ENCODE data around the gene MYZAP.

DNA sequence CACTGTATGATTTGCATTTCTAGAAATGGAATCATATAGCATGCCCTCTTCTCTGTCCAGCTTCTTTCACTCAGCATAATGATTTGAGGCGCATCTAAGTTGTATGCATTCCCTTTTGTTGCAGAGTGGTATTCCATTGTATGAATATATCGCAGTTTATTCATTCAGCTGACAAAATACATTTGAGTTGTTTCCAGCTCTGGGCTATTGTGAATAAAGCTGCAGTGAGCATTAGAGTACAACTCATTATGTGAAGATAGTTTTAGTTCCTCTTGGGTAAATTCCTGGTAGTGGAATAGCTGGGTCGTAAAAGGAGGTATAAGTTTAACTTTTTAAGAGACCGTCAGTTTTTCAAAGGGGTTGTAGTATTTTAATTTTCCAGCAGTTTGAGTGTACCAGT is 76.3 kb downstream of the MYZAP start:
- TF ChIP-seq, protein P1, sequence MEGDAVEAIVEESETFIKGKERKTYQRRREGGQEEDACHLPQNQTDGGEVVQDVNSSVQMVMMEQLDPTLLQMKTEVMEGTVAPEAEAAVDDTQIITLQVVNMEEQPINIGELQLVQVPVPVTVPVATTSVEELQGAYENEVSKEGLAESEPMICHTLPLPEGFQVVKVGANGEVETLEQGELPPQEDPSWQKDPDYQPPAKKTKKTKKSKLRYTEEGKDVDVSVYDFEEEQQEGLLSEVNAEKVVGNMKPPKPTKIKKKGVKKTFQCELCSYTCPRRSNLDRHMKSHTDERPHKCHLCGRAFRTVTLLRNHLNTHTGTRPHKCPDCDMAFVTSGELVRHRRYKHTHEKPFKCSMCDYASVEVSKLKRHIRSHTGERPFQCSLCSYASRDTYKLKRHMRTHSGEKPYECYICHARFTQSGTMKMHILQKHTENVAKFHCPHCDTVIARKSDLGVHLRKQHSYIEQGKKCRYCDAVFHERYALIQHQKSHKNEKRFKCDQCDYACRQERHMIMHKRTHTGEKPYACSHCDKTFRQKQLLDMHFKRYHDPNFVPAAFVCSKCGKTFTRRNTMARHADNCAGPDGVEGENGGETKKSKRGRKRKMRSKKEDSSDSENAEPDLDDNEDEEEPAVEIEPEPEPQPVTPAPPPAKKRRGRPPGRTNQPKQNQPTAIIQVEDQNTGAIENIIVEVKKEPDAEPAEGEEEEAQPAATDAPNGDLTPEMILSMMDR (IDR thresholded peaks at IDR 0.05): no peak
- no peak for TF ChIP-seq POLR2A (IDR thresholded peaks at IDR 0.05)
- TF ChIP-seq POLR2AphosphoS5 (IDR thresholded peaks at IDR 0.05): no peak
